H1 (cell line): ENCODE measurements around the gene TCAP. TPM values are rescaled to one million over a fixed set of nuclear protein-coding genes. Genes with fewer than 3 reads are reported as not detected.

Source experiments
- ATF2 ChIP-seq: IDR thresholded peaks from 2 replicates; pipeline ENCODE4 v1.6.1; 2012; ENCODE audit warnings: low read length, inconsistent platforms
- BCL11A ChIP-seq, 2 experiments: IDR thresholded peaks; one replicate each; pipeline ENCODE4 v1.6.1; 2011; ENCODE audit warnings: low read depth in 2 of 2, low read length in 2 of 2, mild to moderate bottlenecking in 2 of 2
- CHD1 ChIP-seq: IDR thresholded peaks from 2 replicates; pipeline ENCODE4 v1.6.1; 2012; ENCODE audit warnings: low read depth, low read length, improper control_type of control experiment
- GABPA ChIP-seq: IDR thresholded peaks from 2 replicates; pipeline ENCODE4 v1.6.1; 2011; ENCODE audit warnings: mild to moderate bottlenecking, low read length, moderate library complexity, borderline replicate concordance; ENCODE audit not compliant: insufficient read depth
- NRF1 ChIP-seq: IDR thresholded peaks from 2 replicates; pipeline ENCODE4 v1.6.1; 2011; ENCODE audit warnings: mild to moderate bottlenecking, low read depth, low read length, improper control_type of control experiment
- RAD21 ChIP-seq, 2 experiments: IDR thresholded peaks in 1 of 2; conservative IDR thresholded peaks in 1 of 2; 2 replicates each; pipeline ENCODE4 v1.6.1; 2011; ENCODE audit warnings: low read depth in 2 of 2, low read length in 2 of 2, improper control_type of control experiment in 1 of 2, inconsistent platforms in 1 of 2, mild to moderate bottlenecking in 1 of 2, moderate library complexity in 1 of 2
- RBBP5 ChIP-seq: IDR thresholded peaks from 2 replicates; pipeline ENCODE4 v1.7.1; 2012; ENCODE audit warnings: low read depth, mild to moderate bottlenecking, inconsistent platforms, low read length, moderate library complexity, borderline replicate concordance
- RXRA ChIP-seq: IDR thresholded peaks from 2 replicates; pipeline ENCODE4 v1.6.1; 2011; ENCODE audit warnings: low read depth, mild to moderate bottlenecking, low read length, moderate library complexity; ENCODE audit not compliant: insufficient read depth
- SIRT6 ChIP-seq: IDR thresholded peaks from one replicate; pipeline ENCODE4 v1.7.1; 2012; ENCODE audit warnings: low read length, inconsistent platforms
- SP1 ChIP-seq: IDR thresholded peaks from 2 replicates; pipeline ENCODE4 v1.6.1; 2011; ENCODE audit warnings: low read depth, low read length
- YY1 ChIP-seq: IDR thresholded peaks from 2 replicates; pipeline ENCODE4 v1.6.1; 2011; ENCODE audit warnings: low read depth, mild to moderate bottlenecking, low read length
- polyA plus RNA-seq, 7 experiments: library from polyadenylated mRNA; depleted of rRNA in 3 of 7; stranded (reverse) in 5 of 7; unstranded in 2 of 7; fragments of >200 nt in 5 of 7; fragments of 200-250 nt in 2 of 7; gene quantifications; 1 replicate in 5 of 7; 2 replicates in 1 of 7; 4 replicates in 1 of 7; pipeline versions ENCODE4 v1.2.1 to v1.2.3, GENCODE V29; 2011 to 2013; ENCODE audit warnings: missing spikeins in 2 of 7, mixed read lengths in 2 of 7
- total RNA-seq: library from RNA; stranded (reverse); fragmentation: NEBNext Ultra II Directional; extraction: Animal tissue kit (Norgen Biotek cat#: 25700); gene quantifications from 2 replicates; pipeline ENCODE4 v1.2.1, GENCODE V29; 2021

Gene TCAP
- total and polyA plus RNA-seq, 2 of the 8 experiments (the other 6 are each of a cell fraction or from before 2014, with no cell fraction given) = 0.82 to 1.4 TPM

GRCh38 chr17:39664581-39665561 lies at the start of gene TCAP (continued):
- TF ChIP-seq RBBP5 (no peak), NRF1 (no peak), RXRA (no peak), BCL11A (IDR thresholded peaks at IDR 0.05; ENCODE audit: low read depth in 2 of 2, low read length in 2 of 2) (no peak), ATF2 (no peak), RAD21 (IDR thresholded peaks at IDR 0.05 in 1 of 2, conservative IDR thresholded peaks at IDR 0.05 in 1 of 2; ENCODE audit: low read depth in 2 of 2, low read length in 2 of 2) (no peak), CHD1 (no peak), YY1 (no peak), SP1 (no peak), SIRT6 (no peak), GABPA (no peak)
